Activated CD8-positive, alpha-beta memory T cell treated with anti-CD3 and anti-CD28 coated beads, Interleukin-2, amount 50 U/mL, for 24 hours (primary cell): ENCODE data around the gene ARPC2.
"Not testable (repeated sequence)": the region's sequence is repeated elsewhere in the genome, so short reads cannot be mapped to it uniquely, and the experiment has no call there.

ENCODE experiments used
- DNase-seq: peaks from one replicate; pipeline ENCODE4 v3.0.0-alpha.2; 2020; ENCODE audit errors: extremely low read depth

Gene ARPC2

GRCh38 chr2:218271487-218271797 lies 54.5 kb downstream of the ARPC2 start:
- DNase-seq: no peak

- DNase-seq: no peak
Measured at GRCh38 chr2:218271865-218272530, 55.0 kb downstream of the ARPC2 start.

- peak; percentile 38 for DNase-seq
Measured at GRCh38 chr2:218272531-218273212, 55.7 kb downstream of the ARPC2 start.

- DNase-seq: not testable (repeated sequence)
Measured at GRCh38 chr2:218273214-218273907, 56.4 kb downstream of the ARPC2 start.

- DNase-seq: no peak
Measured at GRCh38 chr2:218273908-218274249, 56.9 kb downstream of the ARPC2 start.

- no peak for DNase-seq
Measured at GRCh38 chr2:218274586-218274985, 57.6 kb downstream of the ARPC2 start.

- no peak for DNase-seq
Measured at GRCh38 chr2:218275371-218276072, 58.5 kb downstream of the ARPC2 start.

- DNase-seq: no peak
Measured at GRCh38 chr2:218276986-218277755, 60.2 kb downstream of the ARPC2 start.

- no peak for DNase-seq
Measured at GRCh38 chr2:218277921-218278320, 60.9 kb downstream of the ARPC2 start.

- no peak for DNase-seq
Measured at GRCh38 chr2:218278531-218279360, 61.8 kb downstream of the ARPC2 start.

- DNase-seq: no peak
Measured at GRCh38 chr2:218280260-218280870, 63.4 kb downstream of the ARPC2 start.

- no peak for DNase-seq
Measured at GRCh38 chr2:218281449-218281848, 64.5 kb downstream of the ARPC2 start.

- DNase-seq: no peak
Measured at GRCh38 chr2:218282173-218282991, 65.4 kb downstream of the ARPC2 start.

- DNase-seq: no peak
Measured at GRCh38 chr2:218284106-218284811, 67.3 kb downstream of the ARPC2 start.

GRCh38 chr2:218285604-218286003 lies 68.6 kb downstream of the ARPC2 start:
- DNase-seq: no peak

- peak; percentile 56 for DNase-seq
Measured at GRCh38 chr2:218286570-218287459, 69.8 kb downstream of the ARPC2 start.

- no peak for DNase-seq
Measured at GRCh38 chr2:218289639-218290315, 72.8 kb downstream of the ARPC2 start.
